Activated naive CD4-positive, alpha-beta T cell treated with Interleukin-2 at 50 U/mL for 16 hours (primary cell): ENCODE data around the gene BNIPL.

Experiments
- DNase-seq: peaks from one replicate; pipeline ENCODE4 v3.0.0-alpha.2; 2020

Gene BNIPL

GRCh38 chr1:151010346-151010726, 26.1 kb upstream of the BNIPL start:
- DNase-seq, result no peak

- DNase-seq, result no peak
These were observed 25.1 kb upstream of the BNIPL start for GRCh38 chr1:151011154-151011850.

GRCh38 chr1:151012684-151013471, 23.5 kb upstream of the BNIPL start:
- no peak for DNase-seq

- no peak for DNase-seq
These were observed 22.9 kb upstream of the BNIPL start for GRCh38 chr1:151013518-151013917.

GRCh38 chr1:151024540-151025146, 11.7 kb upstream of the BNIPL start:
- DNase-seq, result peak; percentile 81

- DNase-seq, result no peak
These were observed 9.9 kb upstream of the BNIPL start for GRCh38 chr1:151026460-151026859.

GRCh38 chr1:151032164-151032563, 4.2 kb upstream of the BNIPL start:
- DNase-seq, result no peak

- no peak for DNase-seq
These were observed 1.2 kb upstream of the BNIPL start for GRCh38 chr1:151035167-151035566.

GRCh38 chr1:151037032-151037431, 646 bp downstream of the BNIPL start:
- no peak for DNase-seq

- no peak for DNase-seq
These were observed 3.1 kb downstream of the BNIPL start for GRCh38 chr1:151039521-151039920.

- DNase-seq, result no peak
These were observed 6.8 kb downstream of the BNIPL start for GRCh38 chr1:151043163-151043562.

GRCh38 chr1:151047591-151047924, 11.2 kb downstream of the BNIPL start, which contains the start of gene C1orf56:
Gene C1orf56 (plus strand): TSS chr1:151047751. CDS start chr1:151047848, 97 bp downstream.
- DNase-seq, result peak; percentile 65

- DNase-seq, result peak; percentile 60
These were observed 11.7 kb downstream of the BNIPL start for GRCh38 chr1:151047925-151048644.

- no peak for DNase-seq
These were observed 12.3 kb downstream of the BNIPL start for GRCh38 chr1:151048645-151049032.

- DNase-seq, result no peak
These were observed 13.1 kb downstream of the BNIPL start for GRCh38 chr1:151049458-151049857.

- no peak for DNase-seq
These were observed 13.8 kb downstream of the BNIPL start for GRCh38 chr1:151050051-151050688.

- no peak for DNase-seq
These were observed 15.1 kb downstream of the BNIPL start for GRCh38 chr1:151051356-151052009.

GRCh38 chr1:151054971-151055547, 18.7 kb downstream of the BNIPL start:
- no peak for DNase-seq

- no peak for DNase-seq
These were observed 19.2 kb downstream of the BNIPL start for GRCh38 chr1:151055581-151055980.

- DNase-seq, result peak; percentile 11
These were observed 19.8 kb downstream of the BNIPL start for GRCh38 chr1:151056149-151056548.

- DNase-seq, result no peak
These were observed 22.3 kb downstream of the BNIPL start for GRCh38 chr1:151058692-151059091.
